Gastrocnemius medialis (tissue), 4 donors: Measurements from ENCODE around the gene KLC1. TPM values are rescaled to one million over a fixed set of nuclear protein-coding genes. Genes with fewer than 3 reads are reported as not detected.

Experiments used
- ATAC-seq, 2 donors: fragments of 150-250 bp; one replicate each; pipeline ENCODE4 v1.9.1; 2016
- DNase-seq, 2 donors: peaks; one replicate each; pipeline ENCODE4 v3.0.0-alpha.2; 2019
- H3K27ac ChIP-seq, 4 donors: fragments of 200-600 bp; sonication (generic); 1 replicate in 1 of 4; 2 replicates in 3 of 4; pipeline ENCODE4 v1.5.1; 2016 to 2018; ENCODE audit warnings: mild to moderate bottlenecking in 2 of 4, moderate library complexity in 1 of 4
- H3K27me3 ChIP-seq, 3 donors: fragments of 200-600 bp; sonication (generic) in 2 of 3; 1 replicate in 1 of 3; 2 replicates in 2 of 3; pipeline versions ENCODE4 v1.5.1 to v1.6.0; 2016 to 2019; ENCODE audit warnings: mild to moderate bottlenecking in 1 of 3, moderate library complexity in 1 of 3
- H3K36me3 ChIP-seq, 2 donors: fragments of 200-600 bp; sonication (generic) in 1 of 2; one replicate each; pipeline ENCODE4 v1.5.1; 2017 to 2018
- H3K4me1 ChIP-seq, 2 donors: fragments of 200-600 bp; sonication (generic) in 1 of 2; one replicate each; pipeline ENCODE4 v1.5.1; 2016 to 2017; ENCODE audit warnings: mild to moderate bottlenecking in 2 of 2
- H3K4me3 ChIP-seq, 4 donors: fragments of 200-600 bp; sonication (generic) in 3 of 4; 1 replicate in 1 of 4; 2 replicates in 3 of 4; pipeline ENCODE4 v1.5.1; 2016 to 2019; ENCODE audit warnings: mild to moderate bottlenecking in 2 of 4
- H3K9me3 ChIP-seq, 3 donors: fragments of 200-600 bp; sonication (generic) in 2 of 3; 1 replicate in 1 of 3; 2 replicates in 2 of 3; pipeline ENCODE4 v1.5.1; 2016 to 2019
- POLR2A ChIP-seq, 2 donors: fragments of 450-650 bp; IDR thresholded peaks; one replicate each; pipeline ENCODE4 v1.6.1; 2017; ENCODE audit warnings: antibody characterized with exemption in 2 of 2, mild to moderate bottlenecking in 2 of 2, moderate library complexity in 2 of 2
- in situ Hi-C, 4 donors: fragments of 200-750 bp; cut with MboI; loops; one replicate each; pipeline versions ENCODE4 v1.15.0 to v1.8.0; 2017; ENCODE audit warnings: low sequenced_read_pairs in 4 of 4
- intact Hi-C: fragments of 100-400 bp; cut with DNase I; formaldehyde crosslinking; loops from one replicate; pipeline ENCODE4 v1.15.1; 2023; ENCODE audit warnings: low total_unique reads
- total RNA-seq, 4 donors: library from RNA; depleted of rRNA; stranded (reverse); fragments of >200 nt; gene quantifications; one replicate each; pipeline versions ENCODE4 v1.1.0 to v1.2.3, GENCODE V29; 2016
- TF ChIP-seq, protein P1 (sequence below), 5 experiments: fragments of 450-650 bp in 3 of 5; fragments of 200-600 bp in 2 of 5; sonication (generic) in 2 of 5; IDR thresholded peaks in 4 of 5; conservative IDR thresholded peaks in 1 of 5; 1 replicate in 4 of 5; 2 replicates in 1 of 5; pipeline ENCODE4 v1.5.1; 2016 to 2019; ENCODE audit warnings: antibody characterized with exemption in 5 of 5, mild to moderate bottlenecking in 3 of 5, moderate library complexity in 3 of 5

Gene KLC1
- total RNA-seq, 4 donors from 2014 or later, result 217 to 398 (median 309) TPM

GRCh38 chr14:103627073-103628025, 1.7 kb upstream of the KLC1 start:
- ATAC-seq, result no peak
- peak overlapping the region; percentile 96 to 100 (median 98) for H3K27ac ChIP-seq
- intact Hi-C loops, result loop anchor here (2.0 to 5.0 kb wide), 2 partner anchors 65 to 240 kb away; partner anchors contain the start of genes BAG5, COA8 and MARK3

GRCh38 chr14:103628221-103628683, 759 bp upstream of the KLC1 start:
- DNase-seq (peak; percentile 64 to 84), ATAC-seq (peak; percentile 61 to 72)
- no peaks in the 10 kb centered on the region for H3K36me3 ChIP-seq
- H3K27ac ChIP-seq, result peak overlapping the region; percentile 96 to 100 (median 98)
- TF ChIP-seq, protein P1, sequence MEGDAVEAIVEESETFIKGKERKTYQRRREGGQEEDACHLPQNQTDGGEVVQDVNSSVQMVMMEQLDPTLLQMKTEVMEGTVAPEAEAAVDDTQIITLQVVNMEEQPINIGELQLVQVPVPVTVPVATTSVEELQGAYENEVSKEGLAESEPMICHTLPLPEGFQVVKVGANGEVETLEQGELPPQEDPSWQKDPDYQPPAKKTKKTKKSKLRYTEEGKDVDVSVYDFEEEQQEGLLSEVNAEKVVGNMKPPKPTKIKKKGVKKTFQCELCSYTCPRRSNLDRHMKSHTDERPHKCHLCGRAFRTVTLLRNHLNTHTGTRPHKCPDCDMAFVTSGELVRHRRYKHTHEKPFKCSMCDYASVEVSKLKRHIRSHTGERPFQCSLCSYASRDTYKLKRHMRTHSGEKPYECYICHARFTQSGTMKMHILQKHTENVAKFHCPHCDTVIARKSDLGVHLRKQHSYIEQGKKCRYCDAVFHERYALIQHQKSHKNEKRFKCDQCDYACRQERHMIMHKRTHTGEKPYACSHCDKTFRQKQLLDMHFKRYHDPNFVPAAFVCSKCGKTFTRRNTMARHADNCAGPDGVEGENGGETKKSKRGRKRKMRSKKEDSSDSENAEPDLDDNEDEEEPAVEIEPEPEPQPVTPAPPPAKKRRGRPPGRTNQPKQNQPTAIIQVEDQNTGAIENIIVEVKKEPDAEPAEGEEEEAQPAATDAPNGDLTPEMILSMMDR (IDR thresholded peaks at IDR 0.05 in 4 of 5, conservative IDR thresholded peaks at IDR 0.05 in 1 of 5), result no peak
- peak; percentile 50 to 61 for TF ChIP-seq POLR2A (IDR thresholded peaks at IDR 0.05)
- H3K4me3 ChIP-seq, result peak overlapping the region; percentile 77 to 97 (median 86)
- H3K9me3 ChIP-seq, result no peaks in the 10 kb centered on the region
- peaks cover 41 to 42% of the 10 kb centered on the region in 2 donors for H3K4me1 ChIP-seq
- intact Hi-C loops (loop anchor here (2.0 to 5.0 kb wide), 2 partner anchors 65 to 241 kb away; partner anchors contain the start of genes BAG5, COA8 and MARK3), in situ Hi-C loops (no loop called here)
- H3K27me3 ChIP-seq, result no peaks in the 10 kb centered on the region

More at GRCh38 chr14:103627073-103628025, 1.7 kb upstream of the KLC1 start:
- in situ Hi-C loops, result no loop called here
- Histone ChIP-seq H3K4me1 (peaks cover 41 to 42% of the 10 kb centered on the region in 2 donors), H3K4me3 (peak overlapping the region in 2 of 4 donors; percentile 80 to 97), H3K27me3 (no peaks in the 10 kb centered on the region), H3K9me3 (no peaks in the 10 kb centered on the region), H3K36me3 (no peaks in the 10 kb centered on the region)
- TF ChIP-seq, protein P1 (IDR thresholded peaks at IDR 0.05 in 4 of 5, conservative IDR thresholded peaks at IDR 0.05 in 1 of 5), result no peak
- no peak for DNase-seq

DNA sequence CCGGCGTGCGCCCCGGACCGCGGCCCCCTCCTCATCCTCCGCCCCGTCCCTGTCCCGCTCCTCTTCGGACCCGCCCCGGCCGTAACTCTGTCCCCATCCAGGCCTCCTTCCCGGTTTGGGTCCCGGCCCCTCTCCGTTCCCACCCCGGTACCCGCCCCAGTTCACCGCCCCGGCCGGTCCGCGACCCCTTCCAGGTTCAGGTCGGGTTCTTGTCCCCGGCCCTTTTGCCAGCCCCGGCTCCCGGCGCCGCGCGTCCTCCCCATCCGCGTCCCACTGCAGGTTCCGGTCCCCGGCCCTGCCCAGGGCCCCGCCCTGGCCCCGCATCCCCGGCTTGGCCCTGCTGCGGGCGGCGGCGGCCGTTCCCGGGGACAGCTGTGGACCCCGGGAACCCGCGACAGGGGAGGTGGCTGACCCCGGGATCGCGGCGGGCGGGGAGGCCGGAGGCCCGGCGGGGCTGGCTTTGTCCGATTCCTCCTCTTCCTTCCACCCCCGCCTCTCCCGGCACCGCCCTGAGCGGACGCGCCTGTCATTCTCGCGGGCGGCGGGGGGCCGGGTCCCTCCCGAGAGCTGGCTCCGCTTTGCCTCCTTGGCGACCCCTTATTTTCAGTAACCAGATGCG, 601 bp downstream of the KLC1 start:
- peaks cover 29 to 46% of the 10 kb centered on the region in 2 donors for H3K4me1 ChIP-seq
- no peaks in the 10 kb centered on the region for H3K27me3 ChIP-seq
- peak overlapping the region; percentile 77 to 97 (median 86) for H3K4me3 ChIP-seq
- peak; percentile 34 to 44 for ATAC-seq
- H3K36me3 ChIP-seq, result no peaks in the 10 kb centered on the region
- in situ Hi-C loops (no loop called here), intact Hi-C loops (loop anchor here (1.0 to 5.0 kb wide), 3 partner anchors 67 to 242 kb away; partner anchors contain the start of genes BAG5, COA8, MARK3 and PPP1R13B)
- H3K9me3 ChIP-seq, result no peaks in the 10 kb centered on the region
- peak in 1 of 2 donors; percentile 47 for DNase-seq
- H3K27ac ChIP-seq, result peak overlapping the region; percentile 96 to 100 (median 98)
- peak in 1 of 2 donors; percentile 5 for TF ChIP-seq POLR2A (IDR thresholded peaks at IDR 0.05)
- TF ChIP-seq, protein P1 (IDR thresholded peaks at IDR 0.05 in 4 of 5, conservative IDR thresholded peaks at IDR 0.05 in 1 of 5), result no peak

GRCh38 chr14:103630364-103631108, 1.5 kb downstream of the KLC1 start:
- intact Hi-C loops, result no loop called here

More at GRCh38 chr14:103630364-103631108, 1.5 kb downstream of the KLC1 start:
- no peak for ATAC-seq
- DNase-seq, result no peak
- peak overlapping the region; percentile 77 to 97 (median 86) for H3K4me3 ChIP-seq
- peaks cover 30 to 52% of the 10 kb centered on the region in 2 donors for H3K4me1 ChIP-seq
- H3K9me3 ChIP-seq, result no peaks in the 10 kb centered on the region
- no peak for TF ChIP-seq POLR2A (IDR thresholded peaks at IDR 0.05)
- TF ChIP-seq, protein P1 (IDR thresholded peaks at IDR 0.05 in 4 of 5, conservative IDR thresholded peaks at IDR 0.05 in 1 of 5), result no peak
- H3K27me3 ChIP-seq, result no peaks in the 10 kb centered on the region
- in situ Hi-C loops, result no loop called here
- peak overlapping the region; percentile 96 to 100 (median 98) for H3K27ac ChIP-seq
- no peaks in the 10 kb centered on the region for H3K36me3 ChIP-seq
